GM08714 (cell line): ENCODE measurements around the gene POLG.

Experiments used
- H3K4me3 ChIP-seq: fragments of 200-500 bp; sonication (Bioruptor generic); 2 replicates; pipeline ENCODE4 v1.5.1; 2014; ENCODE audit warnings: mild to moderate bottlenecking, low read length, inconsistent platforms
- ZNF274 ChIP-seq: IDR thresholded peaks from 2 replicates; pipeline ENCODE4 v1.6.1; 2012; ENCODE audit warnings: mild to moderate bottlenecking, low read depth, low read length

The POLG gene

GRCh38 chr15:89329329-89330084 is 5.1 kb downstream of the POLG start:
- no peak for TF ChIP-seq ZNF274
- H3K4me3 ChIP-seq: no peak overlapping the region

- H3K4me3 ChIP-seq: no peak overlapping the region
- TF ChIP-seq ZNF274: no peak
Measured at GRCh38 chr15:89328398-89329254, 6.0 kb downstream of the POLG start.

- H3K4me3 ChIP-seq: no peak overlapping the region
- TF ChIP-seq ZNF274: no peak
Measured at GRCh38 chr15:89327113-89327512, 7.5 kb downstream of the POLG start.

- no peak for TF ChIP-seq ZNF274
- no peak overlapping the region for H3K4me3 ChIP-seq
Measured at GRCh38 chr15:89326316-89326715, 8.3 kb downstream of the POLG start.

- no peak overlapping the region for H3K4me3 ChIP-seq
- TF ChIP-seq ZNF274: no peak
Measured at GRCh38 chr15:89325039-89325803, 9.4 kb downstream of the POLG start.

- H3K4me3 ChIP-seq: no peak overlapping the region
- no peak for TF ChIP-seq ZNF274
Measured at GRCh38 chr15:89323825-89324224, 10.8 kb downstream of the POLG start.

GRCh38 chr15:89322822-89323221 is 11.8 kb downstream of the POLG start:
- no peak overlapping the region for H3K4me3 ChIP-seq
- TF ChIP-seq ZNF274: no peak

GRCh38 chr15:89321521-89322410 is 12.9 kb downstream of the POLG start:
- no peak overlapping the region for H3K4me3 ChIP-seq
- no peak for TF ChIP-seq ZNF274

GRCh38 chr15:89320200-89320599 is 14.4 kb downstream of the POLG start:
- H3K4me3 ChIP-seq: no peak overlapping the region
- TF ChIP-seq ZNF274: no peak

- no peak overlapping the region for H3K4me3 ChIP-seq
- TF ChIP-seq ZNF274: no peak
Measured at GRCh38 chr15:89319678-89320077, 14.9 kb downstream of the POLG start.

- H3K4me3 ChIP-seq: no peak overlapping the region
- no peak for TF ChIP-seq ZNF274
Measured at GRCh38 chr15:89317186-89317720, 17.4 kb downstream of the POLG start.

- TF ChIP-seq ZNF274: no peak
- H3K4me3 ChIP-seq: no peak overlapping the region
Measured at GRCh38 chr15:89316504-89316903, 18.1 kb downstream of the POLG start.

- no peak for TF ChIP-seq ZNF274
Measured at GRCh38 chr15:89315375-89315929, 19.2 kb downstream of the POLG start.

GRCh38 chr15:89309993-89310392 is 24.6 kb downstream of the POLG start:
- no peak for TF ChIP-seq ZNF274
- no peak overlapping the region for H3K4me3 ChIP-seq

More at GRCh38 chr15:89315375-89315929, 19.2 kb downstream of the POLG start:
- H3K4me3 ChIP-seq: no peak overlapping the region
